GM12875 (cell line): ENCODE results near the gene NFE2.

ENCODE experiments used
- H3K4me3 ChIP-seq: one replicate; pipeline ENCODE4 v1.5.1; 2011; ENCODE audit warnings: low read depth, low read length, control low read depth
- CTCF ChIP-seq: IDR thresholded peaks from 2 replicates; pipeline ENCODE4 v1.5.1; 2011; ENCODE audit warnings: low read depth, mild to moderate bottlenecking, control low read depth, inconsistent platforms, low read length, moderate library complexity, borderline replicate concordance; ENCODE audit not compliant: insufficient read depth

The NFE2 gene

DNA sequence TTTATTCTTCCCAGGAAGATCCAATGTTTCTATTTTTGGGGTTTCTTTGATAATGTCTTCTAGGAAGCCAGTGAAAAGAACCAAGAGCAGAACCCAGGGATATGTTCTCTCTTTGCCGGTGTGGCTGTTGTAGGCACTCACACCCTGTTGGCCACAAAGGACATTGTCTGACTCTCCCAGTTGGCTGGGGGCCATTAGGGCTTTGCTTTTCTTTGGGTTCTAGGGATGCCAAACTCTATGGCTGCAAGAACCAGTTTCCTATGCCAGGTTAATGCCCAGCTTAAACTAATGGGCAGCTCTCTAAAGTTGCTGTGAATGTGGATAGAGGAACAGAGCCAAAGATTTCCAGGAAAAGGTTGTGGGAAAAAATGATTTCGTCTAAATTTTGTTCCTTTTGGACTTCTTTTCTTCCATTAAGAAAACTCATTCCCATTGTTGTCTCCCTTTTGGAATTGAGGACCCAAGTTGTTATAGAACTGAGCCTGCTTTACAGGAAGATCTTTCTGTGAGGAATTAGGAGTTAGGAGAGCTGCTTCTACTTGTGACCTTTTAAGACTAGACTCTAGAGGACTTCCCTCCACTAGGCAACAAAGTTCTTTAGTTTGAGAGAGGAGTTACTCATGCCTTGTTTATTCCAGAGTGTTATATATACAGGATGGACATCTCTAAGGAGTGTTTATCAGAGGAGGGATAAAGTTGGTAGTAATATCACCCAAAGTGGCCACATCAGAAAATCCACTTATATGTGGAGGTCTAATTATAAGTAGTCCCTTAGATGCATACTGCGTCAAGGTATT, 37.2 kb upstream of the NFE2 start:
- no peak overlapping the region for H3K4me3 ChIP-seq
- TF ChIP-seq CTCF, result no peak

GRCh38 chr12:54337280-54337842, 36.5 kb upstream of the NFE2 start:
- H3K4me3 ChIP-seq, result no peak overlapping the region
- TF ChIP-seq CTCF, result no peak

DNA sequence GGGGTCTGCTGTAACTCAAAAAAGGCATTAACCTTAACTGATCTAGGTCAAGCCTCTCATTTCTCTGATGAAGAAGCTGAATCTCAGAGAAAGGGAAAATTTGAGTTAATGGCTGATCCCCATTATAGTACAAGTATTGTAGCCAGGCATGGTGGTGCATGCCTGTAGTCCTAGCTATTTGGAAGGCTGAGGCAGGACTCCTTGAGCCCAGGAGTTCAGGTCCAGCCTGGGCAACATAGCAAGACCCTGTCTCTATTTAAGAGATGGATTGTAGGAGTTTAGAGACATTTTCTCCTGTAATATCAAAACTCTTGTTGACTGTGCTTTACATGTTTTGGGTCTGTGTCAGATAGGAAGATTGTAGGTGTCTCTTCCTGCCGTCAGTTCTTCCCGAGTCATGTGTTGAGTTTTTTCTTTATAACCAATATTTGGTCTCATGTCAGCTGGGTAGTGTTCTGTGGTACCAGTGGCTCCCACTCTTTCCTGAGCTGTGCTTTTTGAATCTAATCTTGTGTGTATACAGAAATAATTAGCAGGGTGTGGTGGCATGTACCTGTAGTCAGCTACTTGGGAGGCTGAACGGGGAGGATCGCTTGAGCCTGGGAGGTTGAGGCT, 32.7 kb upstream of the NFE2 start:
- no peak for TF ChIP-seq CTCF
- no peak overlapping the region for H3K4me3 ChIP-seq

DNA sequence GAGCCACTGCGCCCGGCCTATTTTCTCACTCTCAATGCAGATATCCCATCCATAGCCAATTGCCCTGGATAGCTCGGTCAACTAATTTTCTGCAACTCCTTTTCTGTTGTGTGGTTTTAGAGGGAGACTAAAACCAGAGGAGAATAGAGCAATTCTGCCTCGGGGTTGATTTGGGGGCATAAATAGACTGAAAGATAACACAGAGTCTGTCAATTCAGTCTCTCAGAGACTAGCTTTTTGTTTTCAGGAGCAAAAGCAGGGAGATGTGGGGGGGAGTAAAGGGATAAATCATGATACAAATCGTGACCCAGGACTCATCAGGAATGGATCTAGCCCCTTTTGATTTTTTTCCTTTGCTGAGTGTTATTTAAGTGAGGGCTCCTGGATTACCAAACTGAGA, 30.6 kb upstream of the NFE2 start:
- no peak for TF ChIP-seq CTCF
- H3K4me3 ChIP-seq, result no peak overlapping the region

- TF ChIP-seq CTCF, result no peak
- no peak overlapping the region for H3K4me3 ChIP-seq
Observed at GRCh38 chr12:54330442-54330841, 29.6 kb upstream of the NFE2 start.

DNA sequence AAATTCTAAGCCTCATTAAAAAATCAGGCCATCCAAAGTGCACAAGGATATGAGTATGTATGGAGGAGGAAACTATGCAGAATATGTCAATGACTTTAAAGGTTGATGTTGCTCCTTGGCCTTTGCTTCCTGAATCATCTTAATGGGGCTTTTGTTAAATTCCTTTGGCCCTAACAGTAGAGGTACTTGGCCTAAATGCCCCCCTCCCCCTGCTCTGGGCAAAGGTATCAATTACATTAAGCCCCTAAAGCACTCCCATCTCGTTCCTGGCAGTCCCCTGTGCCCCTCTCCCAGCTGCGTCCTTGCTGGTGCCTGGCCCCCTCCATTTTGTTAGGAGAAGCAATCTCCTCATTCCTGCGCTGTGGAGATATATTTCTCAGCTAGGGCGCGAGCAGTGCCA, 28.9 kb upstream of the NFE2 start:
- H3K4me3 ChIP-seq, result no peak overlapping the region
- TF ChIP-seq CTCF, result no peak
